Stimulated activated memory B cell treated with anti-CD40 and anti-IgM and Interleukin-4, amounts not matched to agents 10 μg/mL and 1 μg/mL and 100 μg/mL, for 72 hours (primary cell): ENCODE measurements around the gene CNST.
"Not testable (repeated sequence)": the region's sequence is repeated elsewhere in the genome, so short reads cannot be mapped to it uniquely, and the experiment has no call there.

Source experiments
- ATAC-seq: fragments of 150-1000 bp; cut with Tn5 transposase; 2 replicates; pipeline ENCODE4 v1.10.0; 2021
- H3K27ac Mint-ChIP-seq: one replicate; pipeline ENCODE4 v1.8.0; 2022; ENCODE audit warnings: mild to moderate bottlenecking, mixed read lengths
- H3K27me3 Mint-ChIP-seq: one replicate; pipeline ENCODE4 v1.8.0; 2022; ENCODE audit warnings: mixed read lengths
- H3K36me3 Mint-ChIP-seq: one replicate; pipeline ENCODE4 v1.8.0; 2022; ENCODE audit warnings: mixed read lengths
- H3K4me1 Mint-ChIP-seq: one replicate; pipeline ENCODE4 v1.8.0; 2022; ENCODE audit warnings: mixed read lengths
- H3K4me3 Mint-ChIP-seq: one replicate; pipeline ENCODE4 v1.8.0; 2022; ENCODE audit warnings: mild to moderate bottlenecking, moderate library complexity, mixed read lengths
- H3K9me3 Mint-ChIP-seq: one replicate; pipeline ENCODE4 v1.8.0; 2022; ENCODE audit warnings: mixed read lengths

Gene CNST

DNA sequence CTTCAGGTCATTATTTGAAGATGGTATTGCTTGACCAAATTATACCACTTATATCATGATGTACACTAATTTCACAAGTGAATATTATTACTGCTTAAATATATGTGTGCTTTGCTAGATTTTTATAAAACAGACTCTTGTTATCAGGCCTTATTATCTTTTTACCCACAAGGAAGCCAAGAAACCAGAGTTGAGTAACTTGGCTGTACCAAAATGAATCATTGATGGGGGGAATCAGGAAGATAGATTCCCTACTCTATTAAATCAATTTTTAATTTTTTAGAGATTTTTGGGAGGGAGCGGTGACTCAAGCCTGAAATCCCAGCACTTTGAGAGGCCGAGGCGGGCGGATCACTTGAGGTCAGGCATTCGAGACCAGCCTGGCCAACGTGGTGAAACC lies 141.9 kb downstream of the CNST start:
- Mint-ChIP-seq H3K27me3 (peaks cover 27% of the 10 kb centered on the region), H3K9me3 (peaks cover 8% of the 10 kb centered on the region), H3K27ac (no peak overlapping the region), H3K4me1 (no peaks in the 10 kb centered on the region), H3K4me3 (no peak overlapping the region), H3K36me3 (peaks cover 5% of the 10 kb centered on the region)
- ATAC-seq: no peak

DNA sequence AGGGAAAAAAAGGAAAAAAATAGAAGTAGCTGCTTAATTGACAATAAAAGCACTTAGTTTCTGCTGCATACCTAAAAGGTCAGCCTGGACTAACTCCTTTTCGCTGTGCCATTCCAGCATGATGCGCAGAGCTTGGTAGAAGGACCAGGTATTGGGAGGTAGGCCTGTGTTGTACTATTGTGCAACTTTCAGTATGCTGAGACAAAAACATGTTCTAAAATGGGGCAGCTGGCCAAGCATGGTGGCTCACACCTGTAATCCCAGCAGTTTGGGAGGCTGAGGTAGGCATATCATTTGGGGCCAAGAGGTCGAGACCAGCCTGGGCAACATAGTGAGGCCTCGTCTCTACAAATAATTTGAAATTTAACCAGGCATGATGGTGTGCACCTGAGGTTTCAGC lies 142.9 kb downstream of the CNST start:
- no peak overlapping the region for H3K27ac Mint-ChIP-seq
- no peak overlapping the region for H3K4me3 Mint-ChIP-seq
- H3K9me3 Mint-ChIP-seq: peaks cover 8% of the 10 kb centered on the region
- peaks cover 20% of the 10 kb centered on the region for H3K27me3 Mint-ChIP-seq
- no peak for ATAC-seq
- peaks cover 5% of the 10 kb centered on the region for H3K36me3 Mint-ChIP-seq
- H3K4me1 Mint-ChIP-seq: no peaks in the 10 kb centered on the region

DNA sequence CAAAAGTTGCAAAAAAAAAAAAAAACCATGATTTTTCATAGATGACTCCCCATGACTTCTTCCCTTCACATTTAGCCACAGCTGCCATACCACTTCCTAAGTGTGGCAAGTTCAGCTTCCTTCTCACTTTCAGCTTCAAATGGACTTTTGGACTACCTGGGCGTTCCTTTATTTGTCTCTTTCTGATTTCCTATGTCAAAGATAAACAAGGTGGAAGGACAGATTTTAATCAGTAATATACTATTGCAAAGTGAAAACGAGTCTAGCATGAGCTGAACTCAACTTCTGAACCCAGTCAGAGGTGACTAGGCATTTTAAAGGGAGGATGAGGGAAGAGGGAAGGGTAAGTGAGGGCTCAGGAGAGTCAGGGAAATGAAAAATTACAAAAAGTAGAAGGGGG lies 143.6 kb downstream of the CNST start:
- ATAC-seq: no peak
- Mint-ChIP-seq H3K4me3 (no peak overlapping the region), H3K36me3 (peaks cover 5% of the 10 kb centered on the region), H3K9me3 (peaks cover 8% of the 10 kb centered on the region), H3K27me3 (peaks cover 15% of the 10 kb centered on the region), H3K27ac (no peak overlapping the region), H3K4me1 (no peaks in the 10 kb centered on the region)

DNA sequence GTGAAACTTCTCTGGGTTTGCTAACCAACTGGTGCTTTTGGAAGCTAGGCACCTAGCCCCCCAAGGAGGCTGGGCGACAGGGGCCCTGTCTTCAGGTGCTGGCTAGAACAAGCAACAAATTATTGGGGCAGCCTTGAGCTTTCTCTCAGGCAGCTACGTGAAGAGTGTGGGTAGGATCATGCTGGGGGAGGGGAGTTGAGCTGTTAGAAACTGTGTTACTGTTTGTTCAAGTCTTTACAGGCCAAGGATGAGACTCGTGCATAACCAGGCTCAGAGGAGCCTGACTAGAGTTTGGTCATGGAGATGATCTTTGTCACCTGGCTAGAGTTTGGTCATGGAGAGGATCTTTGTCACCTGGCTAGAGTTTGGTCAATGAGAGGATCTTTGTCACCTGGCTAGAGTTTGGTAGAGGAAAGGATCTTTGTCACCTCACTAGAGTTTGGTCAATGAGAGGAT lies 145.3 kb downstream of the CNST start:
- no peak for ATAC-seq
- peaks cover 5% of the 10 kb centered on the region for H3K36me3 Mint-ChIP-seq
- no peaks in the 10 kb centered on the region for H3K4me1 Mint-ChIP-seq
- H3K4me3 Mint-ChIP-seq: no peak overlapping the region
- H3K27ac Mint-ChIP-seq: no peak overlapping the region
- H3K9me3 Mint-ChIP-seq: peaks cover 8% of the 10 kb centered on the region
- peaks cover 23% of the 10 kb centered on the region for H3K27me3 Mint-ChIP-seq

DNA sequence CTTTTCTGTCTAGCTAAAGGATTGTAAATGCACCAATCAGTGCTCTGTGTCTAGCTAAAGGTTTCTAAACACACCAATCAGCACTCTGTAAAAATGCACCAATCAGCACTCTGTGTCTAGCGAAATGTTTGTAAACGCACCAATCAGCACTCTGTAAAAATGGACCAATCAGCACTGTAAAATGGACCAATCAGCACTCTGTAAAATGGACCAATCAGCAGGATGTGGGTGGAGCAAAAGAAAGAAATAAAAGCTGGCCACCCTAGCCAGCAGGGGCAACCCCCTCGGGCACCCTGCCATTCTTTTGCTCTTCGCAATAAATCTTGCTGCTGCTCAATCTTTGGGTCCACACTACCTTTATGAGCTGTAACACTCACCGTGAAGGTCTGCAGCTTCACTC lies 146.2 kb downstream of the CNST start:
- H3K9me3 Mint-ChIP-seq, H3K4me1 Mint-ChIP-seq, H3K4me3 Mint-ChIP-seq, H3K36me3 Mint-ChIP-seq, ATAC-seq, H3K27ac Mint-ChIP-seq: not testable (repeated sequence)
- H3K27me3 Mint-ChIP-seq: peaks cover 23% of the 10 kb centered on the region
